ENCODE measurements around the gene PDHB. TPM values are rescaled to one million over a fixed set of nuclear protein-coding genes. Genes with fewer than 3 reads are reported as not detected.
A peak's percentile ranks its signal among the peaks of the same experiment; 100 is the strongest.
"Not testable (repeated sequence)": the region's sequence is repeated elsewhere in the genome, so short reads cannot be mapped to it uniquely, and the experiment has no call there.

PDHB gene
- total and polyA plus RNA-seq, 2 donors, result 72.3 to 99.4 TPM

GRCh38 chr3:58463942-58464271 lies 30.3 kb upstream of the PDHB start:
- Histone ChIP-seq H3K4me3 (ENCODE audit: low read depth, low read length) (no peak overlapping the region), H3K4me1 (ENCODE audit: insufficient read depth) (no peaks in the 10 kb centered on the region), H3K27ac (ENCODE audit: low read depth) (no peak overlapping the region), H3K36me3 (ENCODE audit: insufficient read depth) (no peaks in the 10 kb centered on the region)
- DNase-seq (ENCODE audit: extremely low spot score), result no peak
- 41% methylated on average over 5 of the region's 5 CpGs for WGBS

- 16% methylated on average over 18 of the region's 18 CpGs for WGBS
- peak; percentile 17 for DNase-seq (ENCODE audit: extremely low spot score)
- H3K27ac ChIP-seq (ENCODE audit: low read depth), result no peak overlapping the region
- no peak overlapping the region for H3K4me3 ChIP-seq (ENCODE audit: low read depth, low read length)
- H3K36me3 ChIP-seq (ENCODE audit: insufficient read depth), result no peaks in the 10 kb centered on the region
- no peaks in the 10 kb centered on the region for H3K4me1 ChIP-seq (ENCODE audit: insufficient read depth)
These were observed 29.7 kb upstream of the PDHB start for GRCh38 chr3:58463181-58463941.

DNA sequence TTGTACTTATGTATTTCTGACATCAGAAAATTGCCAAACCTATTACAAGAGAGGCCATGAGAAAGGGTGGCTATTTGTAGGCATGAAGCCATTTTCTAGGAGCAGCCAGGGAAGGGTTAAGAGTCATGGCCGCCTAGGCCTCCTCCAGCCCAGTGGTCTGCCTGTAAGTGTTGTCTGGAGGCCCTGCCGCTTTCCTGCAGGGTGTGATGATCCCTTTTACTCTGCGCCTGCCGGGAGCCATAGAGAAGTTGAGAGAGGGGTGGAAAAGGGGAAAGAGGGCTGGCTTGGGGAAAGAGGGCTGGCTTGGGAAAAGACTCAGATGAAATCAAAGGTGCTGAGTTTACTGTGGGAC lies 29.2 kb upstream of the PDHB start:
- DNase-seq (ENCODE audit: extremely low spot score), result no peak
- 51% methylated on average over 4 of the region's 4 CpGs for WGBS
- no peaks in the 10 kb centered on the region for H3K4me1 ChIP-seq (ENCODE audit: insufficient read depth)
- no peak overlapping the region for H3K4me3 ChIP-seq (ENCODE audit: low read depth, low read length)
- no peaks in the 10 kb centered on the region for H3K36me3 ChIP-seq (ENCODE audit: insufficient read depth)
- H3K27ac ChIP-seq (ENCODE audit: low read depth), result no peak overlapping the region

- no peak overlapping the region for H3K4me3 ChIP-seq (ENCODE audit: low read depth, low read length)
- H3K27ac ChIP-seq (ENCODE audit: low read depth), result no peak overlapping the region
- H3K4me1 ChIP-seq (ENCODE audit: insufficient read depth), result no peaks in the 10 kb centered on the region
- no peak for DNase-seq (ENCODE audit: extremely low spot score)
- WGBS, result 86% methylated on average over 4 of the region's 4 CpGs
- H3K36me3 ChIP-seq (ENCODE audit: insufficient read depth), result no peaks in the 10 kb centered on the region
These were observed 25.5 kb upstream of the PDHB start for GRCh38 chr3:58459160-58459559.

DNA sequence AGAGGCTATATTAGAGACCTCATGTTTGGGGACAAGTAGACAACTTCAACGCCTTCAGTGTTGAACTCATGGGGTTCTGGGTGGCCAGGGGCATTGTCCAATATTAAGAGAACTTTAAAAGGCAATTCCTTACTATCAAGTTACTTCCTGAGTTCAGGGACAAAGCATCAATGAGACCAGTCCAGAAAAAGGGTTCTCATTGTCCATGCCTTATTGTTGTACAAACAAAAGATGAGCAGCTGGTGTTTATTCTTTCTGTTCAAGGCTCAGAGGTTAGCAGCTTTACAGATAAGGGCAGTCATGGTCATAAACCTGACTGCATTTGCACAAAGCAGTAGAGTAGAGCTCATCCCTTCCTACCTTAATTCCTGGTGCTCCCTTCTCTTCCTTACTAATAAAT lies 18.5 kb upstream of the PDHB start:
- Histone ChIP-seq H3K4me1 (ENCODE audit: insufficient read depth) (no peaks in the 10 kb centered on the region), H3K4me3 (ENCODE audit: low read depth, low read length) (no peak overlapping the region), H3K36me3 (ENCODE audit: insufficient read depth) (no peaks in the 10 kb centered on the region), H3K27ac (ENCODE audit: low read depth) (no peak overlapping the region)
- WGBS, result 80% methylated on average over 1 of the region's 1 CpG
- DNase-seq (ENCODE audit: extremely low spot score), result no peak

GRCh38 chr3:58441514-58442450 lies 8.2 kb upstream of the PDHB start:
- WGBS, result 65% methylated on average over 4 of the region's 4 CpGs
- H3K36me3 ChIP-seq (ENCODE audit: insufficient read depth), result no peaks in the 10 kb centered on the region
- DNase-seq (ENCODE audit: extremely low spot score), result no peak

DNA sequence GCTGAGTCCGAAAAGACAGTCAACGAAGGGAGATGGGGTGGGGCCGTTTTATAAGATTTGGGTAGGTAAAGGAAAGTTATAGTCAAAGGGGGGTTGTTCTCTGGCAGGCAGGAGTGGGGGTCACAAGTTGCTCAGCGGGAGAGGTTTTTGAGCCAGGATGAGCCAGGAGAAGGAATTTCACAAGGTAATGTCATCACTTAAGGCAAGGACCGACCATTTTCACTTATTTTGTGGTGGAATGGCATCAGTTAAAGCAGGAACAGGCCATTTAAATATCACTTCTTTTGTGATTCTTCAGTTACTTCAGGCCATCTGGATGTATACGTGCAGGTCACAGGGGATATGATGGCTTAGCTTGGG lies 7.3 kb upstream of the PDHB start:
- DNase-seq (ENCODE audit: extremely low spot score), result not testable (repeated sequence)

More at GRCh38 chr3:58441514-58442450, 8.2 kb upstream of the PDHB start:
- Histone ChIP-seq H3K4me3 (ENCODE audit: low read depth, low read length) (no peak overlapping the region), H3K4me1 (ENCODE audit: insufficient read depth) (no peaks in the 10 kb centered on the region), H3K27ac (ENCODE audit: low read depth) (no peak overlapping the region)

DNA sequence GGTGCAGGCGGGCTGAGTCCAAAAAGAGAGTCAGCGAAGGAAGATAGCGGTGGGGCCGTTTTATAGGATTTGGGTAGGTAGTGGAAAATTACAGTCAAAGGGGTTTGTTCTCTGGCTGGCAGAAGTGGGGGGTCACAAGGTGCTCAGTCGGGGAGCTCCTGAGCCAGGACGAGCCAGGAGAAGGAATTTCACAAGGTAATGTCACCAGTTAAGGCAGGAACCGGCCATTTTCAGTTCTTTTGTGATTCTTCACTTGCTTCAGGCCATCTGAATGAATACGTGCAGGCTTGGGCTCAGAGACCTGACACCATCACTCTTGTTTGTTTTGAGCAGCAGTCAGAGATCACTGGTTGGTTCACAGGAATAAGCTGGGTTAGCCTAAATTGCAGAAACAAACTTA lies 3.6 kb upstream of the PDHB start:
- H3K27ac ChIP-seq (ENCODE audit: low read depth); DNase-seq (ENCODE audit: extremely low spot score); H3K4me1 ChIP-seq (ENCODE audit: insufficient read depth); H3K4me3 ChIP-seq (ENCODE audit: low read depth, low read length); H3K36me3 ChIP-seq (ENCODE audit: insufficient read depth): not testable (repeated sequence)
- 69% methylated on average over 8 of the region's 8 CpGs for WGBS

More for the DNA sequence above, 7.3 kb upstream of the PDHB start:
- H3K36me3 ChIP-seq (ENCODE audit: insufficient read depth); H3K4me3 ChIP-seq (ENCODE audit: low read depth, low read length); H3K4me1 ChIP-seq (ENCODE audit: insufficient read depth); H3K27ac ChIP-seq (ENCODE audit: low read depth): not testable (repeated sequence)
- WGBS, result 63% methylated on average over 6 of the region's 6 CpGs

- peaks cover 2% of the 10 kb centered on the region for H3K36me3 ChIP-seq (ENCODE audit: insufficient read depth)
- DNase-seq (ENCODE audit: extremely low spot score), result no peak
- H3K27ac ChIP-seq (ENCODE audit: low read depth), result no peak overlapping the region
- H3K4me1 ChIP-seq (ENCODE audit: insufficient read depth), result no peaks in the 10 kb centered on the region
- no peak overlapping the region for H3K4me3 ChIP-seq (ENCODE audit: low read depth, low read length)
- 42% methylated on average over 1 of the region's 1 CpG for WGBS
These were observed 1.4 kb upstream of the PDHB start for GRCh38 chr3:58434990-58435389.

DNA sequence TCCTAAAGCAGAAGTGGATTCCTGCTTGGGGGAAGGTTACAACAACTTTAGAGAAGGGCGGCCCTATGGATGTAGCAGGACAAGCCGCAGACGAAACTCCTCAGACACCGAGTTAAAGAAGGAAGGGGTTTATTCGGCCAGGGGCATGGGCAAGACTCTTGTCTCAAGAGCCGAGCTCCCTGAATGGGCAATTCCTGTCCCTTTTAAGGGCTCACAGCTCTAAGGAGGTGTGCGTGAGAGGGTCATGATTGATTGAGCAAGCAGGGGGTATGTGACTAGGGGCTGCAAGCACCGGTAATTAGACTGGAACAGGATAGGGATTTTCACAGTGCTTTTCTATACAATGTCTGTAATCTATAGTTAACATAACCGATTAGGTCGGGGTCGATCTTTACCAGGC lies 879 bp upstream of the PDHB start:
- DNase-seq (ENCODE audit: extremely low spot score), result no peak
- Histone ChIP-seq H3K27ac (ENCODE audit: low read depth) (no peak overlapping the region), H3K4me3 (ENCODE audit: low read depth, low read length) (no peak overlapping the region), H3K36me3 (ENCODE audit: insufficient read depth) (peaks cover 3% of the 10 kb centered on the region), H3K4me1 (ENCODE audit: insufficient read depth) (no peaks in the 10 kb centered on the region)
- WGBS, result 91% methylated on average over 11 of the region's 11 CpGs

DNA sequence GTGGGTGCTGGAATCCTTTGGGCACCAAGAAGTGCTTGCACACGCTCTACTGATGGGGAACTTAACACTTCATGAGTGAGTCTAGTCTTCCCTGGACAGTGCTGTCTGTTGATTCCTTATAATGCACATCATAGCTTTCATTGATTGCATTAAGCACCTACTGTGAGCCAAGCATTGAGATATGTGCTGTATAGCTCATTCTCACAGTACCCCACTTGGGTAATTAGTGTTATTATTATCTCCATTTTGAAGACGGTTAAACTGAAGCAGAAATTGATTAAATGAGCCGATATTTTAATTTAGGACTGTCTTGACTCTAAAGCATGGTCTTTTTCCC lies 504 bp upstream of the PDHB start:
- Histone ChIP-seq H3K36me3 (ENCODE audit: insufficient read depth) (peaks cover 6% of the 10 kb centered on the region), H3K27ac (ENCODE audit: low read depth) (no peak overlapping the region), H3K4me3 (ENCODE audit: low read depth, low read length) (peak overlapping the region; percentile 57), H3K4me1 (ENCODE audit: insufficient read depth) (no peaks in the 10 kb centered on the region)
- DNase-seq (ENCODE audit: extremely low spot score), result no peak
- 58% methylated on average over 3 of the region's 3 CpGs for WGBS

- Histone ChIP-seq H3K4me1 (ENCODE audit: insufficient read depth) (no peaks in the 10 kb centered on the region), H3K4me3 (ENCODE audit: low read depth, low read length) (peak overlapping the region; percentile 57), H3K36me3 (ENCODE audit: insufficient read depth) (peaks cover 6% of the 10 kb centered on the region), H3K27ac (ENCODE audit: low read depth) (no peak overlapping the region)
- WGBS, result 52% methylated on average over 6 of the region's 6 CpGs
- DNase-seq (ENCODE audit: extremely low spot score), result no peak
These were observed 727 bp downstream of the PDHB start for GRCh38 chr3:58432905-58433304.

DNA sequence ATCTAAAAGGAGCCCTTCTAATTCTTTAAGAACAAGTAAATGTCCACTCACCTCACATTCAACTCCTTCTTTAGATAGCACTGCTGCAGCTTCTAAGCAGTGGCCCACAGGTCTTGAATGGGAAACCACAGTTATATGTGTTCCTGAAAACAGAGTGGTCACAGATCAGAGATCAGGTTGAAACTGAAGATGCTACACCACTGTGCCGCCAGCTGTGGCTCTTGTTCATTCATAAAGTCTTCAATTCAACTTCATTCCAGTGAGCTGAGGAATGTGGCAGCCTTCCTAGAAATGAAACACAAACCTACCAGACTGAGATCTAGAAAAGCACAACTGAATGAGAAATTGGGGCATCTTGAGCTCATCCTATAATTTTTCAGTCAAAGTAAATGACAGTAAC lies 4.0 kb downstream of the PDHB start:
- H3K4me3 ChIP-seq (ENCODE audit: low read depth, low read length), result no peak overlapping the region
- no peaks in the 10 kb centered on the region for H3K4me1 ChIP-seq (ENCODE audit: insufficient read depth)
- WGBS, result 0% methylated on average over 1 of the region's 1 CpG
- H3K36me3 ChIP-seq (ENCODE audit: insufficient read depth), result peaks cover 6% of the 10 kb centered on the region
- DNase-seq (ENCODE audit: extremely low spot score), result no peak
- H3K27ac ChIP-seq (ENCODE audit: low read depth), result no peak overlapping the region

DNA sequence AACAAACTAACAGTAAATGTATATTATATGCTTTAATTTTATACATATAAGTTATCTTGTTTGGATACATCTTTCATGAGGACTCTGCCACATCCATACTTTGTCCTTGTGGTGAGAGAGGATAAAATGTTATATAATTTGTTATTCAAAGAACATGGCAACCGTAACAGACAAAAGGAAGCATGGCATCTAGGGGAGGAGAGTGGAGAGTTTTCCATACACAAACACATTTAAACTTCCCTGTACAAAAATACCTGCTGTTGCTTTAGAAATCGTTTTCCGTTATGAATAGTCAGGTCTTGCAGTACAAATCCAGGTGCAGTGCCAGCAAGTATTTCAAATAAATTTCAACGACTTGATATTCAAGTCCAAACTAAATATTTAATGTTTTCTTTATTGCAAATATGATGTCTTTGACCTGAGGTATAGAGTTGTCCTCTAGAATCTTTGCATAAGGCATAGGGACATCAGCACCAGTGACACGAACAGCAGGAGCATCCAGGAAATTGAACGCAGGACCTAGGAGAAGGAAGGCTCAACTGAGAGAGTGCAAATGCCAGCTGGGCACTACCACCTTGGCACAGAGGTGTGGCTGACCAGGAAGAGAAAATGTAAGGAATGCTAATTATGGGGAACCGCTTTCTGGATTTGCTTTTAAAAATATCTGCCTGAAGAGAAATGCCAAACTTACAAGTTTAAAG lies 5.8 kb downstream of the PDHB start:
- no peak overlapping the region for H3K4me3 ChIP-seq (ENCODE audit: low read depth, low read length)
- H3K27ac ChIP-seq (ENCODE audit: low read depth), result no peak overlapping the region
- no peak for DNase-seq (ENCODE audit: extremely low spot score)
- 73% methylated on average over 7 of the region's 7 CpGs for WGBS
- H3K4me1 ChIP-seq (ENCODE audit: insufficient read depth), result no peaks in the 10 kb centered on the region
- peaks cover 6% of the 10 kb centered on the region for H3K36me3 ChIP-seq (ENCODE audit: insufficient read depth)
